ENCODE measurements around the gene RNU6-8.

The RNU6-8 gene

GRCh38 chr14:32202998-32203882 lies at the start of gene RNU6-8:
Gene RNU6-8 (minus strand): TSS chr14:32203269.
- DNase-seq (ENCODE audit: low read depth in 2 of 2) = peak; percentile 64 to 79

GRCh38 chr14:32252030-32252670 lies 49.1 kb upstream of the RNU6-8 start:
- no peak for DNase-seq (ENCODE audit: low read depth in 2 of 2)

- no peak for DNase-seq (ENCODE audit: low read depth in 2 of 2)
Measured at GRCh38 chr14:32251530-32251929, 48.5 kb upstream of the RNU6-8 start.

- no peak for DNase-seq (ENCODE audit: low read depth in 2 of 2)
Measured at GRCh38 chr14:32250681-32251080, 47.6 kb upstream of the RNU6-8 start.

- DNase-seq (ENCODE audit: low read depth in 2 of 2) = no peak
Measured at GRCh38 chr14:32249780-32250179, 46.7 kb upstream of the RNU6-8 start.

GRCh38 chr14:32249371-32249770 lies 46.3 kb upstream of the RNU6-8 start:
- DNase-seq (ENCODE audit: low read depth in 2 of 2) = no peak

GRCh38 chr14:32246751-32247150 lies 43.7 kb upstream of the RNU6-8 start:
- DNase-seq (ENCODE audit: low read depth in 2 of 2) = no peak

GRCh38 chr14:32244404-32244803 lies 41.3 kb upstream of the RNU6-8 start:
- DNase-seq (ENCODE audit: low read depth in 2 of 2) = no peak

- no peak for DNase-seq (ENCODE audit: low read depth in 2 of 2)
Measured at GRCh38 chr14:32233260-32233659, 30.2 kb upstream of the RNU6-8 start.

GRCh38 chr14:32232481-32232880 lies 29.4 kb upstream of the RNU6-8 start:
- no peak for DNase-seq (ENCODE audit: low read depth in 2 of 2)

GRCh38 chr14:32230695-32231280 lies 27.7 kb upstream of the RNU6-8 start:
- no peak for DNase-seq (ENCODE audit: low read depth in 2 of 2)

- no peak for DNase-seq (ENCODE audit: low read depth in 2 of 2)
Measured at GRCh38 chr14:32230181-32230580, 27.1 kb upstream of the RNU6-8 start.

- DNase-seq (ENCODE audit: low read depth in 2 of 2) = no peak
Measured at GRCh38 chr14:32226056-32226455, 23.0 kb upstream of the RNU6-8 start.

GRCh38 chr14:32225378-32225920 lies 22.4 kb upstream of the RNU6-8 start:
- DNase-seq (ENCODE audit: low read depth in 2 of 2) = no peak

GRCh38 chr14:32224737-32225377 lies 21.8 kb upstream of the RNU6-8 start:
- no peak for DNase-seq (ENCODE audit: low read depth in 2 of 2)

GRCh38 chr14:32217301-32217700 lies 14.2 kb upstream of the RNU6-8 start:
- DNase-seq (ENCODE audit: low read depth in 2 of 2) = no peak

- no peak for DNase-seq (ENCODE audit: low read depth in 2 of 2)
Measured at GRCh38 chr14:32212833-32213232, 9.8 kb upstream of the RNU6-8 start.

- no peak for DNase-seq (ENCODE audit: low read depth in 2 of 2)
Measured at GRCh38 chr14:32211068-32211404, 8.0 kb upstream of the RNU6-8 start.

- DNase-seq (ENCODE audit: low read depth in 2 of 2) = no peak
Measured at GRCh38 chr14:32209471-32209870, 6.4 kb upstream of the RNU6-8 start.

- DNase-seq (ENCODE audit: low read depth in 2 of 2) = no peak
Measured at GRCh38 chr14:32208490-32208889, 5.4 kb upstream of the RNU6-8 start.

GRCh38 chr14:32206552-32206951 lies 3.5 kb upstream of the RNU6-8 start:
- DNase-seq (ENCODE audit: low read depth in 2 of 2) = no peak

GRCh38 chr14:32205984-32206383 lies 2.9 kb upstream of the RNU6-8 start:
- no peak for DNase-seq (ENCODE audit: low read depth in 2 of 2)

Data from stimulated activated CD8-positive, alpha-beta memory T cell treated with anti-CD3 and anti-CD28 coated beads, Interleukin-2, amount 100 ng/mL, for 1 hour (primary cell).